Subcutaneous abdominal adipose tissue (tissue), 5 donors: ENCODE data around the gene RAB3IL1.
A peak's percentile ranks its signal among the peaks of the same experiment; 100 is the strongest.

Experiments used
- H3K27ac ChIP-seq: one replicate; pipeline ENCODE4 v1.7.0; 2013; ENCODE audit warnings: low read depth, mild to moderate bottlenecking, inconsistent platforms, low read length, moderate library complexity
- H3K27me3 ChIP-seq, 5 donors: one replicate each; pipeline ENCODE4 v1.7.0; 2013; ENCODE audit warnings: low read length in 5 of 5, inconsistent platforms in 1 of 5; ENCODE audit not compliant: control insufficient read depth in 5 of 5, insufficient read depth in 4 of 5
- H3K36me3 ChIP-seq, 5 donors: one replicate each; pipeline ENCODE4 v1.7.0; 2013; ENCODE audit warnings: low read length in 5 of 5; ENCODE audit not compliant: control insufficient read depth in 5 of 5, insufficient read depth in 5 of 5
- H3K4me1 ChIP-seq, 5 donors: one replicate each; pipeline ENCODE4 v1.7.0; 2013; ENCODE audit warnings: low read length in 5 of 5, mild to moderate bottlenecking in 3 of 5, moderate library complexity in 1 of 5; ENCODE audit not compliant: control insufficient read depth in 5 of 5, insufficient read depth in 5 of 5
- H3K4me3 ChIP-seq, 5 donors: one replicate each; pipeline ENCODE4 v1.7.0; 2013; ENCODE audit warnings: low read length in 5 of 5, low read depth in 1 of 5
- H3K9ac ChIP-seq, 5 donors: one replicate each; pipeline ENCODE4 v1.7.0; 2013; ENCODE audit warnings: low read length in 5 of 5, mild to moderate bottlenecking in 4 of 5, moderate library complexity in 3 of 5
- H3K9me3 ChIP-seq, 5 donors: one replicate each; pipeline ENCODE4 v1.7.0; 2013; ENCODE audit warnings: low read length in 5 of 5; ENCODE audit not compliant: control insufficient read depth in 5 of 5
- donor health status: healthy.
- donor health status: healthy.
- donor health status: healthy.
- donor health status: healthy.
- donor health status: healthy.

RAB3IL1 gene

DNA sequence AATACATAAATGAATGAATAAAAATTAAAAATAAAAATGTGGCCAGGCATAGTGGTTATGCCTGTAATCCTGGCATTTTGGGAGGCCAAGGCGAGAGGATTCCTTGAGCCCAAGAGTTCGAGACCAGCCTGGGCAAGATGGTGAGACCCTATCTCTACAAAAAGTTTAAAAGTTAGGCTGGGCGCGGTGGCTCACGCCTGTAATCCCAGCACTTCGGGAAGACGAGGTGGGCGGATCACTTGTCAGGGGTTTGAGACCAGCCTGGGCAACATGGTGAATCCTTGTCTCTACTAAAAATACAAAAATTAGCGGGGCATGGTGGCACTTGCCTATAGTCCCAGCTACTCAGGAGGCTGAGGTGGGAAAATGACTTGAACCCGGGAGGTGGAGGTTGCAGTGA lies 23.1 kb upstream of the RAB3IL1 start:
- Histone ChIP-seq H3K9ac (no peak overlapping the region), H3K9me3 (peaks cover 0 to 8% (median 0%) of the 10 kb centered on the region in 5 donors), H3K4me1 (no peaks in the 10 kb centered on the region), H3K36me3 (no peaks in the 10 kb centered on the region), H3K27ac (no peak overlapping the region), H3K4me3 (no peak overlapping the region), H3K27me3 (no peaks in the 10 kb centered on the region)

GRCh38 chr11:61935861-61936260 lies 18.5 kb upstream of the RAB3IL1 start:
- Histone ChIP-seq H3K9ac (no peak overlapping the region), H3K27ac (no peak overlapping the region), H3K9me3 (peaks cover 0 to 8% (median 0%) of the 10 kb centered on the region in 5 donors), H3K27me3 (no peaks in the 10 kb centered on the region), H3K4me3 (no peak overlapping the region), H3K36me3 (no peaks in the 10 kb centered on the region), H3K4me1 (no peaks in the 10 kb centered on the region)

GRCh38 chr11:61930933-61931332 lies 13.6 kb upstream of the RAB3IL1 start:
- no peak overlapping the region for H3K9ac ChIP-seq
- no peaks in the 10 kb centered on the region for H3K4me1 ChIP-seq
- H3K9me3 ChIP-seq: no peaks in the 10 kb centered on the region
- no peaks in the 10 kb centered on the region for H3K27me3 ChIP-seq
- H3K4me3 ChIP-seq: no peak overlapping the region
- no peaks in the 10 kb centered on the region for H3K36me3 ChIP-seq
- no peak overlapping the region for H3K27ac ChIP-seq

DNA sequence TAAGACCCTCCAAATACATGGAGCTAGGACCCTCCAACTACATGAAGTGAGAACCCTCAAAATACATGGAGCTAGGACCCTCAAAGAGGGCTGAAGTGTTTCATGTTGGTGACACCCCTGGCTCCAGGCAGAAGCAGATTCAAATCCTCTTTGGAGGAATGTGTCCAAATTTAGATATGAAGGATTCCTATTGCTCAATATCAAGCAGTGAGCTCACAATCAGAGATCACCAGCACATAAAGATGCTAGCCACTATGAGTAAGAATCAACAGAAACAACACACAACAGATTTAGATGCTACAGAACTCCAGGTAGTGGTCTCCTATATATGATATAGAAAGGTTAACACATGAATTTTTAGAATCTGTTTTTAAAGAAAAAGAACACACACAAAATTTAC lies 11.2 kb upstream of the RAB3IL1 start:
- Histone ChIP-seq H3K9ac (no peak overlapping the region), H3K4me3 (no peak overlapping the region), H3K27ac (no peak overlapping the region), H3K4me1 (peaks cover 3 to 13% (median 6%) of the 10 kb centered on the region in 5 donors), H3K27me3 (peaks cover 0 to 2% (median 0%) of the 10 kb centered on the region in 5 donors), H3K9me3 (no peaks in the 10 kb centered on the region), H3K36me3 (no peaks in the 10 kb centered on the region)

DNA sequence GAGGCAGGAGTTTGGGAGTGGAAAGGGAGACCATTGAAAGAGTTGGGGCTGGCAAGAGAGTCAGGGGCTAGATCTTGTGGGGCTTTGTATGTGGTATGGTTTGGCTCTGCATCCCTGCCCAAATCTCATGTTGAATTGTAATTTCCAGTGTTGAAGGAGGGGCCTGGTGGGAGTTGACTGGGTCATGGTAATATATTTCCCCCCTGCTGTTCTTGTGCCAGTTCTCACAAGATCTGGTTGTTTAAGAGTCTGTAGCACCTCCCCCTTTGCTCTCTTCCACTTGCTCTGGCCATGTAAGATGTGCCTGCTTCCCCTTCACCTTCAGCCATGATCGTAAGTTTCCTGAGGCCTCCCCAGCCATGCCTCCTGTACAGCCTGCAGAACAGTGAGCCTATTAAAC lies 10.1 kb upstream of the RAB3IL1 start:
- Histone ChIP-seq H3K27ac (no peak overlapping the region), H3K27me3 (peaks cover 0 to 7% (median 0%) of the 10 kb centered on the region in 5 donors), H3K36me3 (no peaks in the 10 kb centered on the region), H3K9ac (no peak overlapping the region), H3K9me3 (no peaks in the 10 kb centered on the region), H3K4me1 (peaks cover 3 to 24% (median 15%) of the 10 kb centered on the region in 5 donors), H3K4me3 (no peak overlapping the region)

DNA sequence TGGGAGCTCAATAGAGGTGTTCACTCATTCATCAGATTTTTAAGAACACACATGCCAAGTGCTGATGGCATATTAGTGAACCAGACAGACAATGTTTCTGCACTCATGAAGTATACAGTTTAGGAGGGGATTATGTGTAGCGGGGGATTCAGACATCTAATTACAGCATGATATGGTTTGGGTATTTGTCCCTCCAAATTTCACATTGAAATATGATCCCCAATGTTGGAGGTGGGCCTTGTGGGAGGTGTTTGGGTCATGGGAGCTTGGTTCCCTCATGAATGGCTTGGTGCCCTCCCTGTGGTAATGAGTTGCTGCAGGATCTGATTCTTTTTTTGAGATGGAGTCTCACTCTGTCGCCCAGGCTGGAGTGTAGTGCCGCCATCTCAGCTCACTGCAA lies 8.9 kb upstream of the RAB3IL1 start:
- H3K27me3 ChIP-seq: peaks cover 0 to 11% (median 2%) of the 10 kb centered on the region in 5 donors
- H3K4me3 ChIP-seq: no peak overlapping the region
- H3K9ac ChIP-seq: no peak overlapping the region
- H3K36me3 ChIP-seq: no peaks in the 10 kb centered on the region
- H3K4me1 ChIP-seq: peaks cover 3 to 37% (median 19%) of the 10 kb centered on the region in 5 donors
- H3K9me3 ChIP-seq: no peaks in the 10 kb centered on the region
- no peak overlapping the region for H3K27ac ChIP-seq

GRCh38 chr11:61925736-61926135 lies 8.4 kb upstream of the RAB3IL1 start:
- Histone ChIP-seq H3K9ac (no peak overlapping the region), H3K27me3 (peaks cover 0 to 13% (median 4%) of the 10 kb centered on the region in 5 donors), H3K36me3 (no peaks in the 10 kb centered on the region), H3K4me3 (no peak overlapping the region), H3K9me3 (no peaks in the 10 kb centered on the region), H3K27ac (no peak overlapping the region), H3K4me1 (peaks cover 3 to 38% (median 19%) of the 10 kb centered on the region in 5 donors)

- peak overlapping the region; percentile 81 for H3K27ac ChIP-seq
- peak overlapping the region in 2 of 5 donors; percentile 30 to 46 for H3K9ac ChIP-seq
- peaks cover 6 to 25% (median 12%) of the 10 kb centered on the region in 5 donors for H3K27me3 ChIP-seq
Measured at GRCh38 chr11:61924064-61924455, 6.7 kb upstream of the RAB3IL1 start.

GRCh38 chr11:61923166-61924063 lies 6.0 kb upstream of the RAB3IL1 start:
- Histone ChIP-seq H3K27me3 (peaks cover 6 to 32% (median 15%) of the 10 kb centered on the region in 5 donors), H3K27ac (peak overlapping the region; percentile 81), H3K9me3 (no peaks in the 10 kb centered on the region), H3K4me1 (peaks cover 7 to 57% (median 28%) of the 10 kb centered on the region in 5 donors), H3K9ac (peak overlapping the region in 3 of 5 donors; percentile 30 to 46 (median 45)), H3K36me3 (no peaks in the 10 kb centered on the region), H3K4me3 (peak overlapping the region in 1 of 5 donors; percentile 6)

More at GRCh38 chr11:61924064-61924455, 6.7 kb upstream of the RAB3IL1 start:
- no peaks in the 10 kb centered on the region for H3K36me3 ChIP-seq
- no peaks in the 10 kb centered on the region for H3K9me3 ChIP-seq
- peaks cover 7 to 51% (median 25%) of the 10 kb centered on the region in 5 donors for H3K4me1 ChIP-seq
- no peak overlapping the region for H3K4me3 ChIP-seq

GRCh38 chr11:61922539-61922938 lies 5.2 kb upstream of the RAB3IL1 start:
- H3K9me3 ChIP-seq: no peaks in the 10 kb centered on the region
- H3K36me3 ChIP-seq: no peaks in the 10 kb centered on the region
- H3K4me3 ChIP-seq: no peak overlapping the region
- peak overlapping the region; percentile 81 for H3K27ac ChIP-seq
- H3K27me3 ChIP-seq: peaks cover 6 to 39% (median 18%) of the 10 kb centered on the region in 5 donors
- H3K4me1 ChIP-seq: peaks cover 10 to 66% (median 37%) of the 10 kb centered on the region in 5 donors
- H3K9ac ChIP-seq: peak overlapping the region in 2 of 5 donors; percentile 21 to 45
